NCI-H82 treated with DMSO at 0.1 percent for 48 hours (cell line): ENCODE results near the gene CFAP43.

Experiments used
- DNase-seq: peaks from one replicate; lab custom pipeline; 2025; ENCODE audit not compliant: unreplicated experiment; lab: John Stamatoyannopoulos, UW

CFAP43 gene

GRCh38 chr10:104099941-104100340 lies 132.2 kb downstream of the CFAP43 start:
- DNase-seq: no peak

GRCh38 chr10:104099269-104099668 lies 132.9 kb downstream of the CFAP43 start:
- no peak for DNase-seq

- no peak for DNase-seq
These were observed 133.7 kb downstream of the CFAP43 start for GRCh38 chr10:104098358-104098925.

GRCh38 chr10:104096692-104097091 lies 135.5 kb downstream of the CFAP43 start:
- DNase-seq: no peak

GRCh38 chr10:104092749-104093148 lies 139.4 kb downstream of the CFAP43 start:
- DNase-seq: no peak

- DNase-seq: no peak
These were observed 141.6 kb downstream of the CFAP43 start for GRCh38 chr10:104090611-104091010.

- no peak for DNase-seq
These were observed 142.5 kb downstream of the CFAP43 start for GRCh38 chr10:104089621-104090020.

- DNase-seq: no peak
These were observed 143.9 kb downstream of the CFAP43 start for GRCh38 chr10:104088239-104088638.

GRCh38 chr10:104085801-104086400 lies 146.3 kb downstream of the CFAP43 start, which contains the start of gene COL17A1:
TSS of gene COL17A1 (minus strand) at chr10:104085880. CDS start at chr10:104080673, 5,207 bp downstream.
- no peak for DNase-seq

GRCh38 chr10:104084482-104085142 lies 147.6 kb downstream of the CFAP43 start:
- DNase-seq: no peak

- no peak for DNase-seq
These were observed 150.2 kb downstream of the CFAP43 start for GRCh38 chr10:104081998-104082397.

- no peak for DNase-seq
These were observed 151.4 kb downstream of the CFAP43 start for GRCh38 chr10:104080762-104081161.
